Left lung (tissue), 10 donors: ENCODE data around the gene NT5C2. TPM values are rescaled to one million over a fixed set of nuclear protein-coding genes. Genes with fewer than 3 reads are reported as not detected.

Experiments used
- ATAC-seq: fragments of 200-7000 bp; cut with Tn5 transposase; one replicate; pipeline ENCODE4 v1.9.1; 2020; ENCODE audit warnings: moderate library complexity
- DNase-seq, 4 donors: peaks; one replicate each; pipeline ENCODE4 v3.0.0-alpha.2; 2013 to 2020
- H3K27ac ChIP-seq, 2 donors: fragments of 200-600 bp; sonication (generic) in 1 of 2; one replicate each; pipeline versions ENCODE4 v1.5.0 to v1.8.0; 2020 to 2021
- H3K27me3 ChIP-seq, 2 donors: fragments of 200-600 bp; sonication (generic) in 1 of 2; one replicate each; pipeline versions ENCODE4 v1.5.0 to v1.8.0; 2020 to 2021
- H3K36me3 ChIP-seq, 2 donors: fragments of 200-600 bp; sonication (generic) in 1 of 2; one replicate each; pipeline versions ENCODE4 v1.5.0 to v1.8.0; 2020 to 2021
- H3K4me1 ChIP-seq, 2 donors: fragments of 200-600 bp; one replicate each; pipeline ENCODE4 v1.8.0; 2021
- H3K4me3 ChIP-seq, 2 donors: fragments of 200-600 bp; sonication (generic) in 1 of 2; one replicate each; pipeline versions ENCODE4 v1.5.0 to v1.8.0; 2020 to 2021; ENCODE audit warnings: mild to moderate bottlenecking in 1 of 2
- H3K9me3 ChIP-seq, 2 donors: fragments of 200-600 bp; sonication (generic) in 1 of 2; one replicate each; pipeline versions ENCODE4 v1.5.0 to v1.8.0; 2020 to 2021
- CTCF ChIP-seq, 2 donors: fragments of 200-600 bp; sonication (generic) in 1 of 2; IDR thresholded peaks; one replicate each; pipeline versions ENCODE4 v1.5.0 to v1.8.0; 2021; ENCODE audit warnings: antibody characterized with exemption in 2 of 2
- intact Hi-C, 2 donors: fragments of 100-400 bp; cut with DNase I; formaldehyde crosslinking; loops; one replicate each; pipeline versions ENCODE4 v1.11.2 to v1.14.2; 2022
- polyA plus RNA-seq, 6 donors: library from polyadenylated mRNA; unstranded; fragments of 120-200 nt; gene quantifications; one replicate each; pipeline ENCODE4 v1.2.1, GENCODE V29; 2013; ENCODE audit not compliant: insufficient read length in 6 of 6
- total RNA-seq, 2 donors: library from RNA; stranded (reverse); fragmentation: NEBNext Ultra II Directional; extraction: Animal tissue kit (Norgen Biotek cat#: 25700); gene quantifications; one replicate each; pipeline ENCODE4 v1.2.1, GENCODE V29; 2021
- donor health status: DM: no; HTN: yes; CAD: no.
- donor health status: DM: no; HTN: no; CAD: no.

NT5C2 gene
- total and polyA plus RNA-seq, 8 donors, result 95.3 to 173 (median 133) TPM

DNA sequence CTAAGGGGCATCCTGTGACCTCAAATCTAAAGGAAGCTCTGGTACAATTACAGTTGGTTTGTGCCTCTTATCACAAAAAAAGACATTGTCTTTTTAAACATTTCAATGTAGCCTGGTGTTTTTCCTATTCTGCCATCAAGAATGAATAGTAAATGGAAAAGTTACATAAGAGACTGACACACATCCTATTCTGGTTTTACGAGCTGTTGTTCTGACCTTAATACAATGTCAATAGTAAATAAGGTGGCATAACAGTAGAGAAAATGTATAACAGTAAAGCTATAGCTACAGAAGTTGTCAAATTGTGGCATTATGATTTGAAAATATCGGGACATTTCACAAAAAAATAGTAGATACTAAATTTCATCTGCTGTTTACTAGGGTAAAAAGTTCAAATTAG, 88.4 kb downstream of the NT5C2 start:
- H3K4me3 ChIP-seq, result no peak overlapping the region
- H3K4me1 ChIP-seq, result peaks cover 0 to 3% of the 10 kb centered on the region in 2 donors
- DNase-seq (no peak), ATAC-seq (no peak)
- H3K9me3 ChIP-seq, result no peaks in the 10 kb centered on the region
- H3K27me3 ChIP-seq, result no peaks in the 10 kb centered on the region
- TF ChIP-seq CTCF (IDR thresholded peaks at IDR 0.05), result no peak
- intact Hi-C loops, result no loop called here
- H3K27ac ChIP-seq, result no peak overlapping the region
- H3K36me3 ChIP-seq, result peaks cover 0 to 77% of the 10 kb centered on the region in 2 donors

- Histone ChIP-seq H3K4me1 (no peaks in the 10 kb centered on the region), H3K4me3 (no peak overlapping the region), H3K27ac (no peak overlapping the region), H3K9me3 (no peaks in the 10 kb centered on the region), H3K36me3 (peaks cover 0 to 84% of the 10 kb centered on the region in 2 donors), H3K27me3 (no peaks in the 10 kb centered on the region)
- intact Hi-C loops, result no loop called here
- ATAC-seq (no peak), DNase-seq (no peak)
- TF ChIP-seq CTCF (IDR thresholded peaks at IDR 0.05), result no peak
These were observed 89.1 kb downstream of the NT5C2 start for GRCh38 chr10:103103989-103104388.

DNA sequence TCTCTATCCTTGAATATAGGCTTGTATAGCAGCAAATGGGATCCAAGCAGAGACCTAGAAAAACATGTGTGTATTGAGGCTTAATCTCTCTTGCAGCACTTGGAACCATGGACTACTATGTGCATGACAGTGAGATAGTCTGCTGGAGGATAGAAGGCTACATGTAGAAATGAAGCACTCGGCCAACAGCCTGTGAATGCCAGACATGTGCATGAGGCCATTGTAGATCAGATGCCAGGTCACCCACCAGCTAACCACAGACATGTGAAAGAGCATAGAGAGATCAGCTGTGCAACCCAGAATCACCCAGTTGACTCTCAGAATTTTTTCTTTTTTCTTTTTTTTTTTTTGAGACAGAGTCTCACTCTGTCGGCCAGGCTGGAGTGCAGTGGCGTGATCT, 90.9 kb downstream of the NT5C2 start:
- intact Hi-C loops, result no loop called here
- H3K36me3 ChIP-seq, result peaks cover 0 to 94% of the 10 kb centered on the region in 2 donors
- no peak overlapping the region for H3K4me3 ChIP-seq

DNA sequence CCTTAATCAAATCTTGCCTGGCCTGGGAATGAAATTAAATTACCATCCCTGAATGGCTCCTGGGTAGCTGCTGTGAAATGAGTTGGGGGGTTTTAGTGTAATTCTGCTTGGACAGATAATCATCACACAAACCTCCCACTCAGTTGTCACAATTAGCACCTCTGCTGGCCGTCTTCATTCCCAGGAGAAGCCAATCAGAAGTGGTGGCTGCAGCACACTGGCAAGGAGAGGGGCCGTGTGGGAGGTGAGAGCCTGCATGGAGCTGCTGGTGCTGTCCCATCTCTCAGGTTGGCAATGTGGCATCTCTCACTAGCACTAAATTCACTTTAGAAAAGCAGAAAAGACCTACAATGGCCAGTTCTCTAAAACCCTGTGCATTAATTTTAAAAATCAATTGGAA, 92.5 kb downstream of the NT5C2 start:
- peaks cover 0 to 100% of the 10 kb centered on the region in 2 donors for H3K36me3 ChIP-seq
- ATAC-seq, result no peak
- no peak for TF ChIP-seq CTCF (IDR thresholded peaks at IDR 0.05)

More for the DNA sequence above, 90.9 kb downstream of the NT5C2 start:
- no peak overlapping the region for H3K27ac ChIP-seq
- TF ChIP-seq CTCF (IDR thresholded peaks at IDR 0.05), result no peak
- no peaks in the 10 kb centered on the region for H3K27me3 ChIP-seq
- DNase-seq, result no peak
- H3K4me1 ChIP-seq, result no peaks in the 10 kb centered on the region
- no peak for ATAC-seq
- no peaks in the 10 kb centered on the region for H3K9me3 ChIP-seq

GRCh38 chr10:103098240-103098639, 94.8 kb downstream of the NT5C2 start:
- Histone ChIP-seq H3K9me3 (no peaks in the 10 kb centered on the region), H3K27me3 (no peaks in the 10 kb centered on the region), H3K4me1 (no peaks in the 10 kb centered on the region), H3K36me3 (peaks cover 0 to 100% of the 10 kb centered on the region in 2 donors), H3K27ac (no peak overlapping the region), H3K4me3 (no peak overlapping the region)
- TF ChIP-seq CTCF (IDR thresholded peaks at IDR 0.05), result no peak
- DNase-seq (no peak), ATAC-seq (no peak)
- intact Hi-C loops, result no loop called here

More for the DNA sequence above, 92.5 kb downstream of the NT5C2 start:
- H3K4me3 ChIP-seq, result no peak overlapping the region
- no peak overlapping the region for H3K27ac ChIP-seq
- no peak for DNase-seq
- H3K4me1 ChIP-seq, result no peaks in the 10 kb centered on the region
- intact Hi-C loops, result no loop called here
- H3K27me3 ChIP-seq, result no peaks in the 10 kb centered on the region
- no peaks in the 10 kb centered on the region for H3K9me3 ChIP-seq
